Testis (tissue), 2 donors: ENCODE data around the gene NDUFC1.

Experiments used
- CTCF ChIP-seq, 3 experiments: fragments of 450-650 bp in 2 of 3; fragments of 200-600 bp in 1 of 3; sonication (generic) in 1 of 3; IDR thresholded peaks; one replicate each; pipeline ENCODE4 v1.5.1; 2016 to 2019; ENCODE audit warnings: antibody characterized with exemption in 3 of 3, mild to moderate bottlenecking in 2 of 3, moderate library complexity in 1 of 3
- POLR2A ChIP-seq: fragments of 450-650 bp; IDR thresholded peaks from one replicate; pipeline ENCODE4 v1.6.1; 2017; ENCODE audit warnings: antibody characterized with exemption, mild to moderate bottlenecking, moderate library complexity

DNA sequence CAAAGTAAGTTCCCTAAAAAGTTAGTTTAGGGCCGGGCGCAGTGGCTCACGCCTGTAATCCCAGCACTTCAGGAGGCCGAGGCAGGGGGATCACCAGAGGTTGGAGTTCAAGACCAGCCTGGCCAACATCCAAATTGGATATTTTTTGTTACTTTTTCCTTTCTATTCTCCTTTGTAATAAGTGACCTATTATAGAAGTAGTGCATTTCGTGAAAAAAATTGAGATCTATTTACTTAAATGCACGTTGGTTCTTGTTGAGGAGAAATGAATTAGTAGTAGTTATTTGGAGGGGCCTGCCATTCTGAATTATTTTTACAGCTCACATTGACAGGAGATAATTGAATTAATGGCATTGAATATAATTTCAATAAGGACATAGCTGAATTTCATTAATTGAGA, 22.3 kb upstream of the NDUFC1 start:
- TF ChIP-seq CTCF (IDR thresholded peaks at IDR 0.05), result no peak
- TF ChIP-seq POLR2A, result no peak
